Nephron progenitor cell (in vitro differentiated cells): Measurements from ENCODE around the gene ACBD4.
A peak's percentile ranks its signal among the peaks of the same experiment; 100 is the strongest.

Source experiments
- DNase-seq: peaks from one replicate; pipeline ENCODE4 v3.0.0; 2021
- H3K27ac Mint-ChIP-seq: 2 replicates; pipeline ENCODE4 v1.8.0; 2021; ENCODE audit warnings: mild to moderate bottlenecking, moderate library complexity, mixed read lengths
- H3K27me3 Mint-ChIP-seq: 2 replicates; pipeline ENCODE4 v1.8.0; 2021; ENCODE audit warnings: mild to moderate bottlenecking, low read depth, mixed read lengths; ENCODE audit not compliant: poor library complexity
- H3K36me3 Mint-ChIP-seq: 2 replicates; pipeline ENCODE4 v1.8.0; 2021; ENCODE audit warnings: low read depth, mixed read lengths
- H3K4me1 Mint-ChIP-seq: 2 replicates; pipeline ENCODE4 v1.8.0; 2021; ENCODE audit warnings: mixed read lengths
- H3K4me3 Mint-ChIP-seq: 2 replicates; pipeline ENCODE4 v1.8.0; 2021; ENCODE audit warnings: mild to moderate bottlenecking, moderate library complexity, mixed read lengths
- H3K9me3 Mint-ChIP-seq: 2 replicates; pipeline ENCODE4 v1.8.0; 2021; ENCODE audit warnings: mild to moderate bottlenecking, moderate library complexity, mixed read lengths
- TF ChIP-seq, protein P1 (sequence below): fragments of 200-600 bp; sonication (generic); IDR thresholded peaks from 2 replicates; pipeline ENCODE4 v1.5.0; 2021; ENCODE audit warnings: antibody characterized with exemption

The ACBD4 gene

GRCh38 chr17:45161288-45162024 is 26.0 kb downstream of the ACBD4 start, which contains the start of gene HEXIM2:
Gene HEXIM2 (plus strand): TSS chr17:45161875. CDS start chr17:45162794, 919 bp downstream.
- Mint-ChIP-seq H3K36me3 (peaks cover 24% of the 10 kb centered on the region), H3K27ac (peak within 1 kb of the TSS; percentile 98), H3K27me3 (no peaks in the 10 kb centered on the region), H3K4me1 (peaks cover 49% of the 10 kb centered on the region), H3K4me3 (peak within 1 kb of the TSS; percentile 94), H3K9me3 (no peaks in the 10 kb centered on the region)
- TF ChIP-seq, protein P1, sequence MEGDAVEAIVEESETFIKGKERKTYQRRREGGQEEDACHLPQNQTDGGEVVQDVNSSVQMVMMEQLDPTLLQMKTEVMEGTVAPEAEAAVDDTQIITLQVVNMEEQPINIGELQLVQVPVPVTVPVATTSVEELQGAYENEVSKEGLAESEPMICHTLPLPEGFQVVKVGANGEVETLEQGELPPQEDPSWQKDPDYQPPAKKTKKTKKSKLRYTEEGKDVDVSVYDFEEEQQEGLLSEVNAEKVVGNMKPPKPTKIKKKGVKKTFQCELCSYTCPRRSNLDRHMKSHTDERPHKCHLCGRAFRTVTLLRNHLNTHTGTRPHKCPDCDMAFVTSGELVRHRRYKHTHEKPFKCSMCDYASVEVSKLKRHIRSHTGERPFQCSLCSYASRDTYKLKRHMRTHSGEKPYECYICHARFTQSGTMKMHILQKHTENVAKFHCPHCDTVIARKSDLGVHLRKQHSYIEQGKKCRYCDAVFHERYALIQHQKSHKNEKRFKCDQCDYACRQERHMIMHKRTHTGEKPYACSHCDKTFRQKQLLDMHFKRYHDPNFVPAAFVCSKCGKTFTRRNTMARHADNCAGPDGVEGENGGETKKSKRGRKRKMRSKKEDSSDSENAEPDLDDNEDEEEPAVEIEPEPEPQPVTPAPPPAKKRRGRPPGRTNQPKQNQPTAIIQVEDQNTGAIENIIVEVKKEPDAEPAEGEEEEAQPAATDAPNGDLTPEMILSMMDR: no peak
- DNase-seq: peak; percentile 99

- TF ChIP-seq, protein P1: no peak
- peaks cover 49% of the 10 kb centered on the region for H3K4me1 Mint-ChIP-seq
- no peaks in the 10 kb centered on the region for H3K27me3 Mint-ChIP-seq
- no peak for DNase-seq
- H3K27ac Mint-ChIP-seq: peak overlapping the region; percentile 92
- H3K9me3 Mint-ChIP-seq: no peaks in the 10 kb centered on the region
- peaks cover 26% of the 10 kb centered on the region for H3K36me3 Mint-ChIP-seq
- peak overlapping the region; percentile 94 for H3K4me3 Mint-ChIP-seq
Measured at GRCh38 chr17:45162025-45162687, 26.7 kb downstream of the ACBD4 start.

GRCh38 chr17:45164734-45165269 is 29.3 kb downstream of the ACBD4 start:
- peaks cover 40% of the 10 kb centered on the region for H3K4me1 Mint-ChIP-seq
- DNase-seq: no peak

GRCh38 chr17:45168991-45169752 is 33.7 kb downstream of the ACBD4 start:
- peaks cover 59% of the 10 kb centered on the region for H3K4me1 Mint-ChIP-seq
- TF ChIP-seq, protein P1: no peak
- no peak overlapping the region for H3K4me3 Mint-ChIP-seq
- no peaks in the 10 kb centered on the region for H3K27me3 Mint-ChIP-seq
- no peaks in the 10 kb centered on the region for H3K9me3 Mint-ChIP-seq
- no peak overlapping the region for H3K27ac Mint-ChIP-seq
- no peak for DNase-seq
- H3K36me3 Mint-ChIP-seq: peaks cover 36% of the 10 kb centered on the region

More at GRCh38 chr17:45164734-45165269, 29.3 kb downstream of the ACBD4 start:
- TF ChIP-seq, protein P1: no peak
- H3K4me3 Mint-ChIP-seq: no peak overlapping the region
- H3K27ac Mint-ChIP-seq: no peak overlapping the region
- H3K27me3 Mint-ChIP-seq: no peaks in the 10 kb centered on the region
- H3K36me3 Mint-ChIP-seq: peaks cover 29% of the 10 kb centered on the region
- no peaks in the 10 kb centered on the region for H3K9me3 Mint-ChIP-seq

DNA sequence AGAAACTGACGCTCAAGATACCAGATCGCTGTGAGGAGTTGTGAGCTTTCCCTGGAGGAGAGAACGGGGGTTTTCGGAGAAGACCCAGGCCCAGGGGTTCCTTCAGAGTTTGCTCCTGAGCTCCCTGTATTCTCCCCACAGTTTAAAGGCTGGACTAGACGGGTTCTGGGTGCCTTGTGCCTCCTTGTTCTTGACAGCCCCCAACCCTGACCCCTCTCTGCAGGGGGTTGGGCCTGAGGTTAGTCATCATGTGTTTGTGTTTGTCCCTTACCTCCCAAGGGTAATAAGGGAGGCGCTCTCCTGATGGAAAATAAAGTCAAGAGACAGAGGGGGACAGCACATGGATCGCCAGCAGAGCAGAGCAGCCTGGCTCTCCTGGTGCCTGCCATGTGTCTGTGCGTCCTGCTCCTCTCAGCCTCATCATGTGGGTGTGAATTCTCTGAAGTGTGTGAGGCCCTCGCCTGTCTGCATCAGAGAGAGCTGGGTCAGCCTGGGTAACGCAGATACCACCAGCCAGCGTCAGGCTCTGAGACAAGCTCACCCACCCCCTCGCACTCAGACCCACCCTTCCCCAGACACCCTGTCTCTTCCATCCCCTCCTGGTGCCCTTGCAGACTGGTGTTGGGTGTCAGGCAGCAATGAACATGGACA is 34.9 kb downstream of the ACBD4 start:
- peak overlapping the region; percentile 89 for H3K27ac Mint-ChIP-seq
- TF ChIP-seq, protein P1: no peak
- DNase-seq: no peak
- H3K27me3 Mint-ChIP-seq: no peaks in the 10 kb centered on the region
- H3K36me3 Mint-ChIP-seq: peaks cover 27% of the 10 kb centered on the region
- no peak overlapping the region for H3K4me3 Mint-ChIP-seq
- H3K4me1 Mint-ChIP-seq: peaks cover 51% of the 10 kb centered on the region
- H3K9me3 Mint-ChIP-seq: no peaks in the 10 kb centered on the region
